Pancreas (tissue), 10 donors: ENCODE results near the gene DSC2. TPM values are rescaled to one million over a fixed set of nuclear protein-coding genes. Genes with fewer than 3 reads are reported as not detected.

ENCODE experiments used
- ATAC-seq, 4 donors: fragments of 200-7000 bp; cut with Tn5 transposase; one replicate each; pipeline versions ENCODE4 v1.8.0 to v1.9.1; 2020; ENCODE audit warnings: mild to moderate bottlenecking in 4 of 4, moderate library complexity in 4 of 4
- DNase-seq, 6 donors: peaks; one replicate each; pipeline ENCODE4 v3.0.0-alpha.2; 2020
- FAIRE-seq: peaks from 2 replicates; lab custom pipeline; 2012; peaks lifted over from hg19 to GRCh38; lab: Jason Lieb, UNC
- H3K27ac ChIP-seq, 4 donors: fragments of 200-600 bp; sonication (generic); 1 replicate in 3 of 4; 2 replicates in 1 of 4; pipeline versions ENCODE4 v1.5.0 to v1.8.0; 2020
- H3K27me3 ChIP-seq, 4 donors: fragments of 200-600 bp; one replicate each; pipeline ENCODE4 v1.8.0; 2021
- H3K36me3 ChIP-seq, 3 donors: fragments of 200-600 bp; sonication (generic) in 1 of 3; one replicate each; pipeline versions ENCODE4 v1.5.0 to v1.8.0; 2020 to 2021
- H3K4me1 ChIP-seq, 3 donors: fragments of 200-600 bp; one replicate each; pipeline ENCODE4 v1.8.0; 2021
- H3K4me3 ChIP-seq, 4 donors: fragments of 200-600 bp; sonication (generic) in 2 of 4; one replicate each; pipeline versions ENCODE4 v1.5.0 to v1.8.0; 2020 to 2021
- H3K9me3 ChIP-seq, 4 donors: fragments of 200-600 bp; one replicate each; pipeline ENCODE4 v1.8.0; 2021
- WGBS, 2 donors: extraction: QIAGEN DNeasy Blood & Tissue Kit; methylation state at CpG; one replicate each; pipeline ENCODE4 v1.1.7; 2013; 5-methylcytosine and 5-hydroxymethylcytosine counted together
- intact Hi-C, 3 donors: fragments of 100-400 bp; cut with DNase I; formaldehyde crosslinking; loops; one replicate each; pipeline versions ENCODE4 v1.11.1 to v1.14.2; 2022
- polyA plus RNA-seq, 2 donors: library from polyadenylated mRNA; stranded (reverse); fragments of 200-250 nt; gene quantifications; one replicate each; pipeline ENCODE4 v1.2.3, GENCODE V29; 2013
- total RNA-seq, 6 donors: library from RNA; stranded (reverse); fragmentation: NEBNext Ultra II Directional in 4 of 6; extraction: Animal tissue kit (Norgen Biotek cat#: 25700) in 4 of 6; gene quantifications; one replicate each; pipeline versions ENCODE4 v1.2.1 to v1.2.4, GENCODE V29; 2021 to 2023
- TF ChIP-seq, protein P1 (sequence below), 4 donors: fragments of 200-600 bp; sonication (generic) in 3 of 4; IDR thresholded peaks; one replicate each; pipeline versions ENCODE4 v1.5.0 to v1.8.0; 2021; ENCODE audit warnings: antibody characterized with exemption in 4 of 4
- donor health status: healthy with polysubstance abuse.
- donor health status: DM: no; HTN: no; CAD: no; lungs with moderate emphysema.
- donor health status: DM: no; HTN: no; CAD: no.
- donor health status: control.
- donor health status: control.
- donor health status: Bipolar disorder and iron deficiency.
- donor health status: DM: yes; HTN: yes; CAD: no.
- donor health status: DM: no; HTN: no; CAD: no.
- donor health status: DM: no; HTN: no; CAD: no.
- donor health status: DM: yes; HTN: yes; CAD: no.

The DSC2 gene
- total and polyA plus RNA-seq, 8 donors: 2.7 to 30.3 (median 10.2) TPM

- H3K4me3 ChIP-seq: no peak overlapping the region
- FAIRE-seq (no peak), DNase-seq (no peak), ATAC-seq (no peak)
- no peaks in the 10 kb centered on the region for H3K27me3 ChIP-seq
- peaks cover 0 to 11% (median 4%) of the 10 kb centered on the region in 3 donors for H3K36me3 ChIP-seq
- no peaks in the 10 kb centered on the region for H3K9me3 ChIP-seq
- 95 to 97% methylated on average over 3 of the region's 3 CpGs for WGBS, 2 donors
- no peaks in the 10 kb centered on the region for H3K4me1 ChIP-seq
- intact Hi-C loops: no loop called here
- H3K27ac ChIP-seq: no peak overlapping the region
- TF ChIP-seq, protein P1, sequence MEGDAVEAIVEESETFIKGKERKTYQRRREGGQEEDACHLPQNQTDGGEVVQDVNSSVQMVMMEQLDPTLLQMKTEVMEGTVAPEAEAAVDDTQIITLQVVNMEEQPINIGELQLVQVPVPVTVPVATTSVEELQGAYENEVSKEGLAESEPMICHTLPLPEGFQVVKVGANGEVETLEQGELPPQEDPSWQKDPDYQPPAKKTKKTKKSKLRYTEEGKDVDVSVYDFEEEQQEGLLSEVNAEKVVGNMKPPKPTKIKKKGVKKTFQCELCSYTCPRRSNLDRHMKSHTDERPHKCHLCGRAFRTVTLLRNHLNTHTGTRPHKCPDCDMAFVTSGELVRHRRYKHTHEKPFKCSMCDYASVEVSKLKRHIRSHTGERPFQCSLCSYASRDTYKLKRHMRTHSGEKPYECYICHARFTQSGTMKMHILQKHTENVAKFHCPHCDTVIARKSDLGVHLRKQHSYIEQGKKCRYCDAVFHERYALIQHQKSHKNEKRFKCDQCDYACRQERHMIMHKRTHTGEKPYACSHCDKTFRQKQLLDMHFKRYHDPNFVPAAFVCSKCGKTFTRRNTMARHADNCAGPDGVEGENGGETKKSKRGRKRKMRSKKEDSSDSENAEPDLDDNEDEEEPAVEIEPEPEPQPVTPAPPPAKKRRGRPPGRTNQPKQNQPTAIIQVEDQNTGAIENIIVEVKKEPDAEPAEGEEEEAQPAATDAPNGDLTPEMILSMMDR (IDR thresholded peaks at IDR 0.05): no peak
These were observed 8.9 kb downstream of the DSC2 start for GRCh38 chr18:31093294-31093693.

- H3K36me3 ChIP-seq: peaks cover 0 to 25% (median 8%) of the 10 kb centered on the region in 3 donors
- no peaks in the 10 kb centered on the region for H3K27me3 ChIP-seq
- ATAC-seq: no peak
- no peak overlapping the region for H3K4me3 ChIP-seq
- TF ChIP-seq, protein P1 (IDR thresholded peaks at IDR 0.05): no peak
- intact Hi-C loops: no loop called here
- DNase-seq: no peak
- no peak overlapping the region for H3K27ac ChIP-seq
- H3K4me1 ChIP-seq: no peaks in the 10 kb centered on the region
- WGBS, 2 donors: 70 to 88% methylated on average over 1 of the region's 1 CpG
- H3K9me3 ChIP-seq: no peaks in the 10 kb centered on the region
- FAIRE-seq: no peak
These were observed 10.9 kb downstream of the DSC2 start for GRCh38 chr18:31091350-31091749.

- Histone ChIP-seq H3K9me3 (no peaks in the 10 kb centered on the region), H3K36me3 (peaks cover 0 to 35% (median 8%) of the 10 kb centered on the region in 3 donors), H3K4me3 (no peak overlapping the region), H3K4me1 (no peaks in the 10 kb centered on the region), H3K27me3 (no peaks in the 10 kb centered on the region), H3K27ac (no peak overlapping the region)
- TF ChIP-seq, protein P1 (IDR thresholded peaks at IDR 0.05): no peak
- intact Hi-C loops: no loop called here
- FAIRE-seq (no peak), ATAC-seq (no peak), DNase-seq (no peak)
- 94 to 96% methylated on average over 3 of the region's 3 CpGs for WGBS, 2 donors
These were observed 13.7 kb downstream of the DSC2 start for GRCh38 chr18:31088532-31088931.

GRCh38 chr18:31079973-31080372 lies 22.2 kb downstream of the DSC2 start:
- 92 to 95% methylated on average over 3 of the region's 3 CpGs for WGBS, 2 donors
- Histone ChIP-seq H3K36me3 (peaks cover 0 to 26% (median 10%) of the 10 kb centered on the region in 3 donors), H3K27ac (no peak overlapping the region), H3K4me3 (no peak overlapping the region), H3K27me3 (no peaks in the 10 kb centered on the region), H3K9me3 (no peaks in the 10 kb centered on the region), H3K4me1 (no peaks in the 10 kb centered on the region)
- intact Hi-C loops: no loop called here
- peak in 1 of 4 donors; percentile 29 for ATAC-seq
- TF ChIP-seq, protein P1 (IDR thresholded peaks at IDR 0.05): no peak
- FAIRE-seq: no peak
- DNase-seq: no peak

- H3K27ac ChIP-seq: no peak overlapping the region
These were observed 24.3 kb downstream of the DSC2 start for GRCh38 chr18:31077878-31078277.

More at GRCh38 chr18:31077878-31078277, 24.3 kb downstream of the DSC2 start:
- H3K9me3 ChIP-seq: no peaks in the 10 kb centered on the region
- peaks cover 0 to 31% (median 10%) of the 10 kb centered on the region in 3 donors for H3K36me3 ChIP-seq
- intact Hi-C loops: no loop called here
- DNase-seq (no peak), FAIRE-seq (no peak), ATAC-seq (no peak)
- 94 to 97% methylated on average over 1 of the region's 1 CpG for WGBS, 2 donors
- TF ChIP-seq, protein P1 (IDR thresholded peaks at IDR 0.05): no peak
- H3K4me3 ChIP-seq: no peak overlapping the region
- no peaks in the 10 kb centered on the region for H3K27me3 ChIP-seq
- H3K4me1 ChIP-seq: no peaks in the 10 kb centered on the region
